HG03108 (cell line): ENCODE results near the gene HSF2BP.
"Not testable (repeated sequence)": the region's sequence is repeated elsewhere in the genome, so short reads cannot be mapped to it uniquely, and the experiment has no call there.

Experiments
- ATAC-seq: cut with Tn5 transposase; IDR thresholded peaks from one replicate; pipeline ENCODE4 v1.9.1; 2021; ENCODE audit warnings: moderate library complexity; ENCODE audit not compliant: unreplicated experiment

The HSF2BP gene

GRCh38 chr21:43652616-43653015 is 6.7 kb downstream of the HSF2BP start:
- ATAC-seq = no peak

- not testable (repeated sequence) for ATAC-seq
Observed at GRCh38 chr21:43651926-43652325, 7.4 kb downstream of the HSF2BP start.

- ATAC-seq = no peak
Observed at GRCh38 chr21:43648171-43648570, 11.1 kb downstream of the HSF2BP start.

GRCh38 chr21:43646550-43647260 is 12.6 kb downstream of the HSF2BP start:
- peak; percentile 84 for ATAC-seq

GRCh38 chr21:43645976-43646375 is 13.3 kb downstream of the HSF2BP start:
- ATAC-seq = no peak

- no peak for ATAC-seq
Observed at GRCh38 chr21:43645136-43645891, 14.0 kb downstream of the HSF2BP start.

- ATAC-seq = no peak
Observed at GRCh38 chr21:43644609-43645008, 14.7 kb downstream of the HSF2BP start.

GRCh38 chr21:43644071-43644470 is 15.2 kb downstream of the HSF2BP start:
- ATAC-seq = no peak

- ATAC-seq = no peak
Observed at GRCh38 chr21:43643193-43643592, 16.1 kb downstream of the HSF2BP start.

GRCh38 chr21:43640400-43640799 is 18.9 kb downstream of the HSF2BP start:
- no peak for ATAC-seq

- ATAC-seq = no peak
Observed at GRCh38 chr21:43639470-43640353, 19.6 kb downstream of the HSF2BP start.

- no peak for ATAC-seq
Observed at GRCh38 chr21:43637530-43638158, 21.6 kb downstream of the HSF2BP start.

GRCh38 chr21:43635436-43635835 is 23.9 kb downstream of the HSF2BP start:
- ATAC-seq = no peak

- ATAC-seq = no peak
Observed at GRCh38 chr21:43634618-43635017, 24.7 kb downstream of the HSF2BP start.

- ATAC-seq = no peak
Observed at GRCh38 chr21:43632373-43632905, 26.8 kb downstream of the HSF2BP start.

- no peak for ATAC-seq
Observed at GRCh38 chr21:43631411-43632107, 27.7 kb downstream of the HSF2BP start.

- no peak for ATAC-seq
Observed at GRCh38 chr21:43627527-43627926, 31.8 kb downstream of the HSF2BP start.

GRCh38 chr21:43626390-43626789 is 32.9 kb downstream of the HSF2BP start:
- no peak for ATAC-seq

GRCh38 chr21:43624339-43624738 is 34.9 kb downstream of the HSF2BP start:
- ATAC-seq = no peak

GRCh38 chr21:43623588-43623987 is 35.7 kb downstream of the HSF2BP start:
- no peak for ATAC-seq
